T-cell (primary cell): ENCODE data around the gene CYP2F1. TPM values are rescaled to one million over a fixed set of nuclear protein-coding genes. Genes with fewer than 3 reads are reported as not detected.
A peak's percentile ranks its signal among the peaks of the same experiment; 100 is the strongest.

Experiments used
- ATAC-seq, 4 experiments: fragments of 200-7000 bp in 3 of 4; fragments of 150-1000 bp in 1 of 4; cut with Tn5 transposase; replicated peaks in 1 of 4; 1 replicate in 3 of 4; 2 replicates in 1 of 4; pipeline ENCODE4 v1.10.0; 2021; ENCODE audit warnings: moderate library complexity in 3 of 4, mild to moderate bottlenecking in 2 of 4, moderate number of reproducible peaks in 1 of 4
- CTCF ChIA-PET, 2 donors: fragments of 300-600 bp; sonication (Branson Sonifier 250); formaldehyde crosslinking; loops; one replicate each; lab custom pipeline; 2022; ENCODE audit warnings: antibody characterized with exemption in 2 of 2; lab: Charles Lee
- POLR2A ChIA-PET, 2 donors: fragments of 300-600 bp; sonication (Branson Sonifier 250); formaldehyde crosslinking; loops; one replicate each; lab custom pipeline; 2022; ENCODE audit warnings: antibody characterized with exemption in 2 of 2; lab: Charles Lee
- DNase-seq, 35 experiments: peaks; one replicate each; pipeline versions ENCODE4 v3.0.0 to v3.0.0-alpha.2; 2013 to 2023
- H3K27ac ChIP-seq: one replicate; pipeline ENCODE4 v1.5.1; 2013; ENCODE audit warnings: low read length
- H3K27me3 ChIP-seq, 2 experiments: replicated peaks in 1 of 2; 1 replicate in 1 of 2; 2 replicates in 1 of 2; pipeline versions ENCODE4 v1.6.1 to v1.7.0; 2013; ENCODE audit warnings: low read length in 1 of 2, mixed read lengths in 1 of 2; ENCODE audit not compliant: control insufficient read depth in 2 of 2, insufficient read depth in 2 of 2; ENCODE audit errors: extremely low read depth in 1 of 2
- H3K36me3 ChIP-seq, 2 donors: 1 replicate in 1 of 2; 2 replicates in 1 of 2; pipeline versions ENCODE4 v1.6.1 to v1.7.0; 2013; ENCODE audit warnings: low read length in 1 of 2; ENCODE audit not compliant: control insufficient read depth in 2 of 2, insufficient read depth in 1 of 2; ENCODE audit errors: extremely low read depth in 1 of 2
- H3K4me1 ChIP-seq, 2 experiments: 1 replicate in 1 of 2; 2 replicates in 1 of 2; pipeline versions ENCODE4 v1.6.1 to v1.7.0; 2013; ENCODE audit warnings: low read length in 2 of 2, mixed read lengths in 1 of 2; ENCODE audit not compliant: insufficient read depth in 2 of 2, control insufficient read depth in 1 of 2; ENCODE audit errors: extremely low read depth in 1 of 2
- H3K4me3 ChIP-seq, 2 donors: 1 replicate in 1 of 2; 2 replicates in 1 of 2; pipeline versions ENCODE4 v1.5.1 to v1.7.0; 2013; ENCODE audit warnings: mild to moderate bottlenecking in 2 of 2, low read length in 1 of 2, moderate library complexity in 1 of 2; ENCODE audit not compliant: control insufficient read depth in 1 of 2; ENCODE audit errors: extremely low read depth in 1 of 2
- H3K9me3 ChIP-seq: 2 replicates; pipeline ENCODE4 v1.7.0; 2013
- H3K27ac Mint-ChIP-seq, 2 donors: one replicate each; pipeline ENCODE4 v1.8.0; 2020 to 2021; ENCODE audit warnings: mild to moderate bottlenecking in 2 of 2, mixed read lengths in 2 of 2
- H3K27me3 Mint-ChIP-seq, 2 donors: one replicate each; pipeline ENCODE4 v1.8.0; 2021 to 2022; ENCODE audit warnings: mixed read lengths in 2 of 2
- H3K36me3 Mint-ChIP-seq: one replicate; pipeline ENCODE4 v1.8.0; 2021; ENCODE audit warnings: mixed read lengths
- H3K4me1 Mint-ChIP-seq, 3 donors: one replicate each; pipeline ENCODE4 v1.8.0; 2020 to 2022; ENCODE audit warnings: mixed read lengths in 3 of 3, mild to moderate bottlenecking in 1 of 3
- H3K4me3 Mint-ChIP-seq, 3 donors: one replicate each; pipeline ENCODE4 v1.8.0; 2020 to 2022; ENCODE audit warnings: mild to moderate bottlenecking in 3 of 3, mixed read lengths in 3 of 3, moderate library complexity in 3 of 3
- H3K9me3 Mint-ChIP-seq, 3 donors: one replicate each; pipeline ENCODE4 v1.8.0; 2020 to 2022; ENCODE audit warnings: mixed read lengths in 3 of 3
- WGBS: methylation state at CpG from one replicate; pipeline ENCODE4 v1.1.5; 2013; ENCODE audit warnings: missing lambda C conversion rate; ENCODE audit not compliant: insufficient coverage; 5-methylcytosine and 5-hydroxymethylcytosine counted together
- total RNA-seq, 35 experiments: library from RNA in 6 of 35; stranded (reverse) in 6 of 35; fragments of 120-200 nt in 1 of 35; gene quantifications; one replicate each; pipeline versions ENCODE4 v1.2.1 to v1.2.4 and lab custom pipeline; 2013 to 2026

Gene CYP2F1
- total RNA-seq, 5 donors from 2014 or later (not counting 1 experiment from before 2014, with no cell fraction given) = 0.83 to 1.3 TPM; not detected in 3

GRCh38 chr19:41166944-41167804, 52.9 kb downstream of the CYP2F1 start:
- Histone ChIP-seq H3K9me3 (no peaks in the 10 kb centered on the region), H3K4me1 (no peaks in the 10 kb centered on the region), H3K27ac (no peak overlapping the region), H3K27me3 (no peaks in the 10 kb centered on the region), H3K36me3 (no peaks in the 10 kb centered on the region), H3K4me3 (no peak overlapping the region)
- ChIA-PET CTCF (no interaction called here), POLR2A (interaction anchor here in 1 of 2 donors (0.5 kb wide), 1 partner anchor 17 kb away, joined by 6 read pairs; no protein-coding TSS in a partner anchor)
- 83% methylated on average over 11 of the region's 14 CpGs for WGBS
- no peaks in the 10 kb centered on the region for H3K4me1 Mint-ChIP-seq
- H3K9me3 Mint-ChIP-seq = no peaks in the 10 kb centered on the region
- no peak for ATAC-seq
- no peak overlapping the region for H3K4me3 Mint-ChIP-seq
- H3K27ac Mint-ChIP-seq = no peak overlapping the region
- H3K27me3 Mint-ChIP-seq = peaks cover 0 to 4% of the 10 kb centered on the region in 2 donors
- DNase-seq = no peak
- H3K36me3 Mint-ChIP-seq = no peaks in the 10 kb centered on the region

- Histone ChIP-seq H3K27ac (no peak overlapping the region), H3K9me3 (no peaks in the 10 kb centered on the region), H3K27me3 (no peaks in the 10 kb centered on the region), H3K4me1 (peaks cover 8 to 20% of the 10 kb centered on the region in 2 experiments), H3K36me3 (no peaks in the 10 kb centered on the region), H3K4me3 (no peak overlapping the region)
- 59% methylated on average over 2 of the region's 6 CpGs for WGBS
- H3K27ac Mint-ChIP-seq = peak overlapping the region in 1 of 2 donors; percentile 53
- H3K4me3 Mint-ChIP-seq = no peak overlapping the region
- ATAC-seq (no peak), DNase-seq (no peak)
- H3K9me3 Mint-ChIP-seq = no peaks in the 10 kb centered on the region
- H3K27me3 Mint-ChIP-seq = peaks cover 0 to 4% of the 10 kb centered on the region in 2 donors
- no peaks in the 10 kb centered on the region for H3K36me3 Mint-ChIP-seq
- POLR2A ChIA-PET = no interaction called here
- CTCF ChIA-PET = interaction anchor here (0.6 to 0.7 kb wide), 3 partner anchors 121 to 1032 kb away, joined by 3 read pairs; no protein-coding TSS in a partner anchor
- peaks cover 11 to 19% (median 16%) of the 10 kb centered on the region in 3 donors for H3K4me1 Mint-ChIP-seq
These were observed 58.3 kb downstream of the CYP2F1 start for GRCh38 chr19:41172297-41173164.

DNA sequence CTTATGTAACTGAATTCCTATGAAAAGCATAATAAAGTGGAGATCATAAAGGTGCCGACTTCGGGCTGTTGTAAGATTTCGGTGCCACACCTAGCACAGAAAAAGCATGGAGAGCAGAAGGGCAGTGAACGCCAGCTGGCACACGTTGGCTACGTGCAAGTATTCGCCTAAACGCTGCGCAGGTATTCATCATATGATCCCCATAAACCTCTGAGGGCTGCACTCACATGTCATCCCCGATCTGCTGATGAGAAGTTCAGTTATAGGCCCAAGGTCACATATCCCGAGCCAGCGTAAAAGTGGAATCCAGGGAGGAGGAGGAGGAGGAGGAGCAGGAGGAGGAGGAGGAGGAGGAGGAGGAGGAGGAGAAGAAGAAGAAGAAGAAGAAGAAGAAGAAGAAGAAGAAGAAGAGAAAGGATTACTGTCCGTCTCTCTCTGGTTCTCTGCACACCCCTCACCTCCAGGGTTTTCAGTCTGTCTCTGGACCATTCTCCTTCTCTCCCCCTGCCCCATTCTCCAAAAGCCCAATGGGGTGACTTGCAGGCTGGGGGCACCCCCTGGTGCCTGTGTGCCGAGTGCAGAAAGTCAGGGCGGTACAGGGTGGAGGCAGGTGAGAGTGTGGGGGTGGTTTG, 60.2 kb downstream of the CYP2F1 start:
- no peaks in the 10 kb centered on the region for H3K36me3 Mint-ChIP-seq
- CTCF ChIA-PET = no interaction called here
- ATAC-seq = no peak
- no peaks in the 10 kb centered on the region for H3K9me3 Mint-ChIP-seq
- no peaks in the 10 kb centered on the region for H3K27me3 Mint-ChIP-seq
- Histone ChIP-seq H3K4me1 (peaks cover 8 to 20% of the 10 kb centered on the region in 2 experiments), H3K27ac (no peak overlapping the region), H3K36me3 (no peaks in the 10 kb centered on the region), H3K9me3 (no peaks in the 10 kb centered on the region), H3K4me3 (no peak overlapping the region), H3K27me3 (no peaks in the 10 kb centered on the region)
- H3K4me3 Mint-ChIP-seq = no peak overlapping the region
- no peak overlapping the region for H3K27ac Mint-ChIP-seq
- H3K4me1 Mint-ChIP-seq = peaks cover 11 to 19% (median 16%) of the 10 kb centered on the region in 3 donors
- no peak for DNase-seq
- POLR2A ChIA-PET = no interaction called here
- 95% methylated on average over 9 of the region's 15 CpGs for WGBS

GRCh38 chr19:41175801-41176777, 61.9 kb downstream of the CYP2F1 start:
- Histone ChIP-seq H3K4me3 (no peak overlapping the region), H3K27ac (no peak overlapping the region), H3K36me3 (no peaks in the 10 kb centered on the region), H3K27me3 (no peaks in the 10 kb centered on the region), H3K9me3 (no peaks in the 10 kb centered on the region), H3K4me1 (peaks cover 8 to 20% of the 10 kb centered on the region in 2 experiments)
- WGBS = 19% methylated on average over 8 of the region's 14 CpGs
- CTCF ChIA-PET = no interaction called here
- peak in 27 of 35 experiments; percentile 3 to 65 (median 32) for DNase-seq
- H3K9me3 Mint-ChIP-seq = no peaks in the 10 kb centered on the region
- no peaks in the 10 kb centered on the region for H3K36me3 Mint-ChIP-seq
- H3K4me3 Mint-ChIP-seq = peak overlapping the region; percentile 23 to 62 (median 41)
- ATAC-seq = peak; percentile 92 to 98 (median 96)
- H3K4me1 Mint-ChIP-seq = peaks cover 11 to 19% (median 16%) of the 10 kb centered on the region in 3 donors
- no peaks in the 10 kb centered on the region for H3K27me3 Mint-ChIP-seq
- POLR2A ChIA-PET = no interaction called here
- peak overlapping the region; percentile 79 to 88 for H3K27ac Mint-ChIP-seq
